ENCODE data around the gene GP9.

Gene GP9

DNA sequence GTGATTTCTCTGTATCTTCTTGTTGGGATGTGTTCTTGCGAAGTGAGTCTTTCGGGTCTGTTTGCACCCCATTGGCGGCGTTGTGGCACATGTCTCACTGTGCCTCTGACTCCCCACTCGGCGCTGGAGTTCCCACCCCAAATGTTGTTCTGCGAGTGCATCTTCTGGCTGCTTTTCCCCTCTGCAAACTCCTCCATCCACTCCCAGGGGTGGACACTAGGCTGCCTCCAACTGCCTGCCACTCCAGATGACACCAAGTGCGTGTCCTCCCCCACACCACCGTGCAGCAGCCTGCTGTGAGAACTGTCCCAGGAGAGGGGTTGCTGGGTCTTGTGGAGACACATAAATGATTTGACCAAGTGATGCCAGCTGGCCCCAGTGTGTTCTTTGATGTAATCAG lies 41.8 kb upstream of the GP9 start:
- TF ChIP-seq FOXM1 (IDR thresholded peaks at IDR 0.05; ENCODE audit: borderline replicate concordance, low read depth) = no peak
- TF ChIP-seq ZBTB7A (IDR thresholded peaks at IDR 0.05; ENCODE audit: low read depth) = no peak
- no peak for TF ChIP-seq EP300 (IDR thresholded peaks at IDR 0.05; ENCODE audit: borderline replicate concordance)
- TF ChIP-seq, protein P1, sequence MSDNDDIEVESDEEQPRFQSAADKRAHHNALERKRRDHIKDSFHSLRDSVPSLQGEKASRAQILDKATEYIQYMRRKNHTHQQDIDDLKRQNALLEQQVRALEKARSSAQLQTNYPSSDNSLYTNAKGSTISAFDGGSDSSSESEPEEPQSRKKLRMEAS (IDR thresholded peaks at IDR 0.05) = no peak
- no peak for TF ChIP-seq TCF12 (IDR thresholded peaks at IDR 0.05; ENCODE audit: low read depth)
- no peak for TF ChIP-seq NFIC (IDR thresholded peaks at IDR 0.05)
- TF ChIP-seq RAD21 (IDR thresholded peaks at IDR 0.05; ENCODE audit: low read depth) = no peak
- TF ChIP-seq CREB1 (IDR thresholded peaks at IDR 0.05; ENCODE audit: low read depth) = no peak
- no peak for TF ChIP-seq EGR1 (IDR thresholded peaks at IDR 0.05)
- no peak for TF ChIP-seq CEBPB (IDR thresholded peaks at IDR 0.05)
- TF ChIP-seq, protein P2, sequence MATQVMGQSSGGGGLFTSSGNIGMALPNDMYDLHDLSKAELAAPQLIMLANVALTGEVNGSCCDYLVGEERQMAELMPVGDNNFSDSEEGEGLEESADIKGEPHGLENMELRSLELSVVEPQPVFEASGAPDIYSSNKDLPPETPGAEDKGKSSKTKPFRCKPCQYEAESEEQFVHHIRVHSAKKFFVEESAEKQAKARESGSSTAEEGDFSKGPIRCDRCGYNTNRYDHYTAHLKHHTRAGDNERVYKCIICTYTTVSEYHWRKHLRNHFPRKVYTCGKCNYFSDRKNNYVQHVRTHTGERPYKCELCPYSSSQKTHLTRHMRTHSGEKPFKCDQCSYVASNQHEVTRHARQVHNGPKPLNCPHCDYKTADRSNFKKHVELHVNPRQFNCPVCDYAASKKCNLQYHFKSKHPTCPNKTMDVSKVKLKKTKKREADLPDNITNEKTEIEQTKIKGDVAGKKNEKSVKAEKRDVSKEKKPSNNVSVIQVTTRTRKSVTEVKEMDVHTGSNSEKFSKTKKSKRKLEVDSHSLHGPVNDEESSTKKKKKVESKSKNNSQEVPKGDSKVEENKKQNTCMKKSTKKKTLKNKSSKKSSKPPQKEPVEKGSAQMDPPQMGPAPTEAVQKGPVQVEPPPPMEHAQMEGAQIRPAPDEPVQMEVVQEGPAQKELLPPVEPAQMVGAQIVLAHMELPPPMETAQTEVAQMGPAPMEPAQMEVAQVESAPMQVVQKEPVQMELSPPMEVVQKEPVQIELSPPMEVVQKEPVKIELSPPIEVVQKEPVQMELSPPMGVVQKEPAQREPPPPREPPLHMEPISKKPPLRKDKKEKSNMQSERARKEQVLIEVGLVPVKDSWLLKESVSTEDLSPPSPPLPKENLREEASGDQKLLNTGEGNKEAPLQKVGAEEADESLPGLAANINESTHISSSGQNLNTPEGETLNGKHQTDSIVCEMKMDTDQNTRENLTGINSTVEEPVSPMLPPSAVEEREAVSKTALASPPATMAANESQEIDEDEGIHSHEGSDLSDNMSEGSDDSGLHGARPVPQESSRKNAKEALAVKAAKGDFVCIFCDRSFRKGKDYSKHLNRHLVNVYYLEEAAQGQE (IDR thresholded peaks at IDR 0.05; ENCODE audit: low read depth) = no peak
- TF ChIP-seq, protein P3, sequence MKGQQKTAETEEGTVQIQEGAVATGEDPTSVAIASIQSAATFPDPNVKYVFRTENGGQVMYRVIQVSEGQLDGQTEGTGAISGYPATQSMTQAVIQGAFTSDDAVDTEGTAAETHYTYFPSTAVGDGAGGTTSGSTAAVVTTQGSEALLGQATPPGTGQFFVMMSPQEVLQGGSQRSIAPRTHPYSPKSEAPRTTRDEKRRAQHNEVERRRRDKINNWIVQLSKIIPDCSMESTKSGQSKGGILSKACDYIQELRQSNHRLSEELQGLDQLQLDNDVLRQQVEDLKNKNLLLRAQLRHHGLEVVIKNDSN (IDR thresholded peaks at IDR 0.05) = no peak
- TF ChIP-seq TAF1 (IDR thresholded peaks at IDR 0.05; ENCODE audit: low read depth) = no peak
- no peak for TF ChIP-seq TEAD4 (IDR thresholded peaks at IDR 0.05)
- TF ChIP-seq YY1 (IDR thresholded peaks at IDR 0.05; ENCODE audit: low read depth) = no peak

DNA sequence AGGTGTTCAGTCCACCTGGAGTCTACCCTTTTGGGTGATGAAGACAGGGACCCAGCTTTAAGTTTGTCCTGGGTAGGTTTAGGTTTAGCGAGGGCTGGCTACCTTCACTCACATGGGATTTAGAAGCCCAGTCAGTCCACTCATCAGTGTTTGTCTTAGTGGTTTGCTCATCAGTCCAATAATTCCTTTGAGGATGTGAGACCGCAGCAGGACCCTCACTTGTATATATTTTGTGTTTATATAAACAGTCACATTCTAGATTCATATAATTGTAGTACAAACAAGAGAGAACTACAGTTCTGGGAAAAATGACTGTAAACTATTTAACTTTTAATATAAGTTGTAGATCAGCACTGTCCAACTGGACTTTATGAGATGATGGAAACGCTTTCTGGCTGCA lies 41.3 kb upstream of the GP9 start:
- TF ChIP-seq TEAD4 (IDR thresholded peaks at IDR 0.05) (no peak), ZBTB7A (IDR thresholded peaks at IDR 0.05; ENCODE audit: low read depth) (no peak), CEBPB (IDR thresholded peaks at IDR 0.05) (no peak), TAF1 (IDR thresholded peaks at IDR 0.05; ENCODE audit: low read depth) (no peak), CREB1 (IDR thresholded peaks at IDR 0.05; ENCODE audit: low read depth) (no peak), NFIC (IDR thresholded peaks at IDR 0.05) (no peak), RAD21 (IDR thresholded peaks at IDR 0.05; ENCODE audit: low read depth) (no peak)
- TF ChIP-seq, protein P1 (IDR thresholded peaks at IDR 0.05) = no peak
- TF ChIP-seq, protein P3 (IDR thresholded peaks at IDR 0.05) = no peak
- TF ChIP-seq, protein P2 (IDR thresholded peaks at IDR 0.05; ENCODE audit: low read depth) = no peak

DNA sequence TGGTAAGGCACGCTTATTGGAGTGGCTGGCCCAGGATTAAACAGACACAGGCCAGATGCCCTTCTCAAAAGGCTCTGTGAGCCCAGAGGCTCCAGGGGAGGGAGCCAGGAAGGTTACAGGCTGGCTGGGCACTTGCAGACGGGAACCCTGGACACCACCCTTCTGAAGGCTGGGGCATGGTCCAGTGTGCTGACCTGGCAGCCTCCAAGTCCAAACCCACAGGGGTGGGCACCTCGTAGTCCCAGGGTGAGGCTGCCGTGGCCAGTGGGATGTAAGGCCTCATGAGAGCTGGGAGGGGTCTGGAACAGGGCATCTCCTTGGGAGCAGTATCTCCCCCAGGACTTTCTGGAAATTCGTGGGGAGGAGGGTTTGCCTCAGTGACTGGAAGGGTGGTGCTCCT lies 39.9 kb upstream of the GP9 start:
- TF ChIP-seq RAD21 (IDR thresholded peaks at IDR 0.05; ENCODE audit: low read depth) = no peak
- TF ChIP-seq EP300 (IDR thresholded peaks at IDR 0.05; ENCODE audit: borderline replicate concordance) = no peak

DNA sequence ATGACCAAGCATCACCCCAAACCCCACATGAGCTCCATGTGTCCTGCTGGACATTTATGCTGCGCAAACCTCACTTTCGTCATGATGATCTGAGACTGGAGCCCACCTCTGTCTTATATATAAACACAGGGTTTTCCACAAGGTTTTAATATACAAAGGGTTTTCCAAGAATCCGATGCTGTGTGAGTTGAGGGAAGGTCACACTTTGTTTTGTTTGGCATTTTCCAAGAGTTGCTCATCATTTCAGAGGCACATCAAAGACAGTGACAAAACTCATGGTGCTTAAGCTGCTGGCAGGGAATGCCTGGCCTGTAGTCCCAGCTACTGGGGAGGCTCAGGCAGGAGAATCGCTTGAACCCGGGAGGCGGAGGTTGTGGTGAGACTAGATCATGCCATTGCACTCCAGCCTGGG lies 39.4 kb upstream of the GP9 start:
- TF ChIP-seq, protein P3 (IDR thresholded peaks at IDR 0.05) = no peak
- no peak for TF ChIP-seq CREB1 (IDR thresholded peaks at IDR 0.05; ENCODE audit: low read depth)
- TF ChIP-seq RAD21 (IDR thresholded peaks at IDR 0.05; ENCODE audit: low read depth) = no peak
- no peak for TF ChIP-seq CEBPB (IDR thresholded peaks at IDR 0.05)
- TF ChIP-seq TAF1 (IDR thresholded peaks at IDR 0.05; ENCODE audit: low read depth) = no peak
- no peak for TF ChIP-seq EP300 (IDR thresholded peaks at IDR 0.05; ENCODE audit: borderline replicate concordance)

DNA sequence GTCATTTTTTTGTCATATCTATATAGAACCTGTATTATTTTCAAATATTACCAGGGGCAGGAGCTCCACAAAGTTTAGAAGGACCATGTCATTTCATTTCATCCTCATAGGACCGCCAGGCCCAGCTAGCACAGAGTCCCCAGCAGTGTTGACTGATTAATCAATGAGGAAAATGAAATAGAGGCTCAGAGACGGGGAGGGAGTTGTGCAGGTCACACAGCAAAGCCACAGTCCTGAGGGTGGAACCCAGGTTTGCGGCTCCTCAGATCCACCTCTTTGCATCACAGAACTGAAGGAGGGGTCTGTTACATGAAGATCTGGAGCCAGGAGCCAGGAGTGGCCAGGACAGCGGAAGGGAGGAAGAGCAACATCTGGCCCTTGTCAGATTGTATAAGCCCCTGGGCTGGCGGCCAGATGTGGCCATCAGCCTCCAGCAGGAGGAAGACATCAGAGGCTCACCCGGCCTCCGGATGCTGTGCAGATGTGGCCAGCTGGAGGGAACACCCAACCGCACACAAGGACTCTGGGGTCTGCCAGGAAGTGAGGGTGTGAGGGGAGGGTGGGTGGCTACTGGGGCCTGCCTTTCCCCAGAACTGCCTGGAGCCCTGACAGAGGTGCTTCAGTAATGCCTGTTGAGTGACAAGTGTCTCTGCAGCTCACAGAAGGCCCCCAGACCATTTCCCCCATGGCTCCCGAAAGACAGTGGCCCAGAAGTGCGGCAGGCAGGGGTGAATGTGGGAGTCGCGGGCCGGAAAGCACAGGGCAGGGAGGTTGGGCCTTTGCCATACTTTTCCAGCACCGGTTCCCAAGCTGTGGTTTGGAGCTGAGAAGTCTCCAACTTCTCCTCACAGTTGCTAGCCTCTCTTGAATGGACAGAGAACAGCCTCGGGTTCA lies 38.2 kb upstream of the GP9 start:
- TF ChIP-seq CEBPB (IDR thresholded peaks at IDR 0.05) (no peak), ZBTB7A (IDR thresholded peaks at IDR 0.05; ENCODE audit: low read depth) (no peak), TAF1 (IDR thresholded peaks at IDR 0.05; ENCODE audit: low read depth) (no peak), NFIC (IDR thresholded peaks at IDR 0.05) (no peak), CREB1 (IDR thresholded peaks at IDR 0.05; ENCODE audit: low read depth) (no peak), TEAD4 (IDR thresholded peaks at IDR 0.05) (no peak), EP300 (IDR thresholded peaks at IDR 0.05; ENCODE audit: borderline replicate concordance) (no peak), EGR1 (IDR thresholded peaks at IDR 0.05) (no peak), TCF12 (IDR thresholded peaks at IDR 0.05; ENCODE audit: low read depth) (no peak), FOXM1 (IDR thresholded peaks at IDR 0.05; ENCODE audit: borderline replicate concordance, low read depth) (no peak), YY1 (IDR thresholded peaks at IDR 0.05; ENCODE audit: low read depth) (no peak), RAD21 (IDR thresholded peaks at IDR 0.05; ENCODE audit: low read depth) (no peak)
- TF ChIP-seq, protein P2 (IDR thresholded peaks at IDR 0.05; ENCODE audit: low read depth) = no peak
- TF ChIP-seq, protein P1 (IDR thresholded peaks at IDR 0.05) = no peak
- TF ChIP-seq, protein P3 (IDR thresholded peaks at IDR 0.05) = no peak
